ENCODE data around the gene CDH7.

CDH7 gene

GRCh38 chr18:65768120-65768778 is 17.4 kb downstream of the CDH7 start:
- DNase-seq, result no peak

GRCh38 chr18:65769652-65770051 is 18.8 kb downstream of the CDH7 start:
- no peak for DNase-seq

GRCh38 chr18:65786474-65786873 is 35.7 kb downstream of the CDH7 start:
- no peak for DNase-seq

- DNase-seq, result no peak
Measured at GRCh38 chr18:65788373-65788772, 37.6 kb downstream of the CDH7 start.

GRCh38 chr18:65790604-65791003 is 39.8 kb downstream of the CDH7 start:
- no peak for DNase-seq

- no peak for DNase-seq
Measured at GRCh38 chr18:65791719-65792118, 40.9 kb downstream of the CDH7 start.

GRCh38 chr18:65792456-65793074 is 41.8 kb downstream of the CDH7 start:
- no peak for DNase-seq

- DNase-seq, result no peak
Measured at GRCh38 chr18:65808759-65809158, 57.9 kb downstream of the CDH7 start.

GRCh38 chr18:65811307-65811706 is 60.5 kb downstream of the CDH7 start:
- no peak for DNase-seq

- DNase-seq, result no peak
Measured at GRCh38 chr18:65815506-65815905, 64.7 kb downstream of the CDH7 start.

- no peak for DNase-seq
Measured at GRCh38 chr18:65817178-65817577, 66.4 kb downstream of the CDH7 start.

- DNase-seq, result no peak
Measured at GRCh38 chr18:65821911-65822310, 71.1 kb downstream of the CDH7 start.

- no peak for DNase-seq
Measured at GRCh38 chr18:65822826-65823225, 72.0 kb downstream of the CDH7 start.

- no peak for DNase-seq
Measured at GRCh38 chr18:65827444-65827843, 76.6 kb downstream of the CDH7 start.

- DNase-seq, result no peak
Measured at GRCh38 chr18:65835881-65836280, 85.1 kb downstream of the CDH7 start.

GRCh38 chr18:65846107-65846506 is 95.3 kb downstream of the CDH7 start:
- no peak for DNase-seq

GRCh38 chr18:65852273-65852672 is 101.5 kb downstream of the CDH7 start:
- no peak for DNase-seq

GRCh38 chr18:65859075-65859474 is 108.3 kb downstream of the CDH7 start:
- no peak for DNase-seq

- no peak for DNase-seq
Measured at GRCh38 chr18:65869527-65869926, 118.7 kb downstream of the CDH7 start.

GRCh38 chr18:65876310-65876709 is 125.5 kb downstream of the CDH7 start:
- DNase-seq, result no peak

GRCh38 chr18:65897292-65897691 is 146.5 kb downstream of the CDH7 start:
- DNase-seq, result no peak

- DNase-seq, result no peak
Measured at GRCh38 chr18:65901522-65901921, 150.7 kb downstream of the CDH7 start.

GRCh38 chr18:65906621-65907034 is 155.8 kb downstream of the CDH7 start:
- no peak for DNase-seq

GRCh38 chr18:65907281-65907680 is 156.5 kb downstream of the CDH7 start:
- DNase-seq, result no peak

- DNase-seq, result no peak
Measured at GRCh38 chr18:65919018-65919417, 168.2 kb downstream of the CDH7 start.

All from activated T-cell treated with anti-CD3 and anti-CD28 coated beads, Interleukin-2, amount 50 U/mL, for 48 hours (primary cell).